ENCODE data around the gene SEPHS1.

GRCh38 chr10:13376297-13376696, 28.2 kb upstream of the SEPHS1 start:
- TF ChIP-seq CTCF (IDR thresholded peaks at IDR 0.05): no peak
- TF ChIP-seq POLR2A (IDR thresholded peaks at IDR 0.05): no peak
